Right lobe of liver (tissue), 6 donors: ENCODE data around the gene TNS1. TPM values are rescaled to one million over a fixed set of nuclear protein-coding genes. Genes with fewer than 3 reads are reported as not detected.

Source experiments
- ATAC-seq, 4 donors: fragments of 200-7000 bp; cut with Tn5 transposase; one replicate each; pipeline ENCODE4 v1.9.1; 2020; ENCODE audit warnings: mild to moderate bottlenecking in 4 of 4, moderate library complexity in 4 of 4
- DNase-seq, 3 donors: peaks; one replicate each; pipeline ENCODE4 v3.0.0-alpha.2; 2020
- H3K27ac ChIP-seq, 3 donors: fragments of 200-600 bp; one replicate each; pipeline ENCODE4 v1.8.0; 2022
- H3K27me3 ChIP-seq, 2 donors: fragments of 200-600 bp; one replicate each; pipeline ENCODE4 v1.8.0; 2022
- H3K36me3 ChIP-seq, 4 donors: fragments of 200-600 bp; sonication (generic) in 1 of 4; one replicate each; pipeline versions ENCODE4 v1.5.1 to v1.8.0; 2017 to 2022; ENCODE audit warnings: control low read depth in 1 of 4
- H3K4me1 ChIP-seq, 4 donors: fragments of 200-600 bp; sonication (generic) in 1 of 4; one replicate each; pipeline versions ENCODE4 v1.5.1 to v1.8.0; 2017 to 2022; ENCODE audit warnings: control low read depth in 1 of 4
- H3K4me3 ChIP-seq, 3 donors: fragments of 200-600 bp; one replicate each; pipeline ENCODE4 v1.8.0; 2022
- H3K9me3 ChIP-seq, 4 donors: fragments of 200-600 bp; sonication (generic) in 1 of 4; one replicate each; pipeline versions ENCODE4 v1.5.1 to v1.8.0; 2017 to 2022; ENCODE audit warnings: control low read depth in 1 of 4
- CTCF ChIP-seq, 4 donors: fragments of 200-600 bp in 3 of 4; fragments of 450-650 bp in 1 of 4; IDR thresholded peaks; one replicate each; pipeline versions ENCODE4 v1.5.1 to v1.8.0; 2016 to 2022; ENCODE audit warnings: antibody characterized with exemption in 4 of 4, mild to moderate bottlenecking in 2 of 4
- POLR2A ChIP-seq: fragments of 450-650 bp; IDR thresholded peaks from one replicate; pipeline ENCODE4 v1.6.1; 2017; ENCODE audit warnings: antibody characterized with exemption, mild to moderate bottlenecking
- WGBS: methylation state at CpG from one replicate; pipeline ENCODE4 v1.1.6; 2018; ENCODE audit warnings: low coverage, low lambda C conversion rate; ENCODE audit not compliant: insufficient coverage; ENCODE audit errors: missing lambda C conversion rate; 5-methylcytosine and 5-hydroxymethylcytosine counted together
- intact Hi-C, 2 donors: fragments of 100-400 bp; cut with DNase I; formaldehyde crosslinking; loops; one replicate each; pipeline versions ENCODE4 v1.11.2 to v1.14.1; 2022
- total RNA-seq, 6 experiments: library from RNA; depleted of rRNA in 2 of 6; stranded (reverse); fragments of >200 nt in 2 of 6; fragmentation: NEBNext Ultra II Directional in 3 of 6; extraction: Animal tissue kit (Norgen Biotek cat#: 25700) in 3 of 6; gene quantifications; one replicate each; pipeline versions ENCODE4 v1.1.0 to v1.2.4, GENCODE V29; 2016 to 2023
- donor health status: DM: no; HTN: yes; CAD: no.
- donor health status: DM: no; HTN: no; CAD: no.
- donor health status: DM: no; HTN: no; CAD: no.
- donor health status: DM: no; HTN: yes; CAD: no.
- donor health status: DM: no; HTN: yes; CAD: no.

Gene TNS1
- total RNA-seq, 6 experiments from 2014 or later: 68.4 to 209 (median 99.2) TPM

- WGBS: 73% methylated on average over 9 of the region's 9 CpGs
- no peaks in the 10 kb centered on the region for H3K9me3 ChIP-seq
- H3K4me1 ChIP-seq: peaks cover 3 to 98% (median 62%) of the 10 kb centered on the region in 4 donors
- ATAC-seq (no peak), DNase-seq (peak in 1 of 3 donors; percentile 35)
- H3K27me3 ChIP-seq: no peaks in the 10 kb centered on the region
- peak overlapping the region; percentile 64 to 79 (median 76) for H3K27ac ChIP-seq
- H3K36me3 ChIP-seq: peaks cover 0 to 7% (median 2%) of the 10 kb centered on the region in 4 donors
- intact Hi-C loops: no loop called here
- no peak overlapping the region for H3K4me3 ChIP-seq
- TF ChIP-seq POLR2A (no peak), CTCF (IDR thresholded peaks at IDR 0.05) (no peak)
Measured at GRCh38 chr2:217914878-217915277, 87.9 kb downstream of the TNS1 start.

- Histone ChIP-seq H3K4me1 (peaks cover 3 to 97% (median 61%) of the 10 kb centered on the region in 4 donors), H3K27ac (peak overlapping the region; percentile 64 to 79 (median 67)), H3K9me3 (no peaks in the 10 kb centered on the region), H3K27me3 (no peaks in the 10 kb centered on the region), H3K4me3 (no peak overlapping the region), H3K36me3 (peaks cover 0 to 7% (median 2%) of the 10 kb centered on the region in 4 donors)
- no CpG with 5 or more reads among the region's 1 CpG for WGBS
- no peak for DNase-seq
- intact Hi-C loops: no loop called here
- TF ChIP-seq CTCF (IDR thresholded peaks at IDR 0.05) (no peak), POLR2A (no peak)
- ATAC-seq: no peak
Measured at GRCh38 chr2:217914078-217914477, 88.7 kb downstream of the TNS1 start.

- H3K27me3 ChIP-seq: no peaks in the 10 kb centered on the region
- peak in 1 of 3 donors; percentile 24 for DNase-seq
- peak overlapping the region; percentile 64 to 79 (median 67) for H3K27ac ChIP-seq
- TF ChIP-seq POLR2A (no peak), CTCF (IDR thresholded peaks at IDR 0.05) (peak in 1 of 4 donors; percentile 8)
- H3K4me1 ChIP-seq: peaks cover 3 to 92% (median 58%) of the 10 kb centered on the region in 4 donors
- 57% methylated on average over 1 of the region's 3 CpGs for WGBS
- ATAC-seq: peak in 2 of 4 donors; percentile 0 to 4
- H3K36me3 ChIP-seq: peaks cover 0 to 7% (median 2%) of the 10 kb centered on the region in 4 donors
- intact Hi-C loops: no loop called here
- H3K9me3 ChIP-seq: no peaks in the 10 kb centered on the region
- no peak overlapping the region for H3K4me3 ChIP-seq
Measured at GRCh38 chr2:217913436-217913835, 89.4 kb downstream of the TNS1 start.

- WGBS: 65% methylated on average over 10 of the region's 25 CpGs
- Histone ChIP-seq H3K9me3 (no peaks in the 10 kb centered on the region), H3K27me3 (no peaks in the 10 kb centered on the region), H3K4me1 (peaks cover 3 to 86% (median 52%) of the 10 kb centered on the region in 4 donors), H3K27ac (peak overlapping the region; percentile 64 to 79 (median 67)), H3K4me3 (no peak overlapping the region), H3K36me3 (peaks cover 0 to 7% (median 2%) of the 10 kb centered on the region in 4 donors)
- ATAC-seq: peak in 1 of 4 donors; percentile 0
- intact Hi-C loops: no loop called here
- DNase-seq: peak in 1 of 3 donors; percentile 20
- TF ChIP-seq CTCF (IDR thresholded peaks at IDR 0.05): no peak
Measured at GRCh38 chr2:217912098-217913024, 90.4 kb downstream of the TNS1 start.
